Stimulated activated naive CD8-positive, alpha-beta T cell treated with anti-CD3 and anti-CD28 coated beads, Interleukin-15, Interleukin-2, amounts not matched to agents 100 ng/mL and 50 ng/mL, for 24 hours (primary cell): ENCODE results near the gene ARIH1.
"Not testable (repeated sequence)": the region's sequence is repeated elsewhere in the genome, so short reads cannot be mapped to it uniquely, and the experiment has no call there.

Experiments used
- H3K27ac Mint-ChIP-seq: one replicate; pipeline ENCODE4 v1.8.0; 2021; ENCODE audit warnings: mild to moderate bottlenecking, mixed read lengths
- H3K27me3 Mint-ChIP-seq: one replicate; pipeline ENCODE4 v1.8.0; 2021; ENCODE audit warnings: mixed read lengths
- H3K36me3 Mint-ChIP-seq: one replicate; pipeline ENCODE4 v1.8.0; 2021; ENCODE audit warnings: low read depth, mixed read lengths
- H3K4me1 Mint-ChIP-seq: one replicate; pipeline ENCODE4 v1.8.0; 2021; ENCODE audit warnings: low read depth, mixed read lengths
- H3K4me3 Mint-ChIP-seq: one replicate; pipeline ENCODE4 v1.8.0; 2021; ENCODE audit warnings: mild to moderate bottlenecking, mixed read lengths
- H3K9me3 Mint-ChIP-seq: one replicate; pipeline ENCODE4 v1.8.0; 2021; ENCODE audit warnings: mixed read lengths

ARIH1 gene

GRCh38 chr15:72590427-72590826, 116.3 kb downstream of the ARIH1 start:
- Mint-ChIP-seq H3K36me3 (peaks cover 17% of the 10 kb centered on the region), H3K4me1 (no peaks in the 10 kb centered on the region), H3K4me3 (no peak overlapping the region), H3K27me3 (no peaks in the 10 kb centered on the region), H3K9me3 (no peaks in the 10 kb centered on the region), H3K27ac (no peak overlapping the region)

GRCh38 chr15:72591361-72591760, 117.2 kb downstream of the ARIH1 start:
- Mint-ChIP-seq H3K36me3 (peaks cover 8% of the 10 kb centered on the region), H3K27ac (no peak overlapping the region), H3K4me1 (no peaks in the 10 kb centered on the region), H3K4me3 (no peak overlapping the region), H3K27me3 (no peaks in the 10 kb centered on the region), H3K9me3 (no peaks in the 10 kb centered on the region)

- no peaks in the 10 kb centered on the region for H3K9me3 Mint-ChIP-seq
- H3K27ac Mint-ChIP-seq = no peak overlapping the region
- no peak overlapping the region for H3K4me3 Mint-ChIP-seq
- no peaks in the 10 kb centered on the region for H3K27me3 Mint-ChIP-seq
- H3K4me1 Mint-ChIP-seq = no peaks in the 10 kb centered on the region
- peaks cover 8% of the 10 kb centered on the region for H3K36me3 Mint-ChIP-seq
Measured at GRCh38 chr15:72592097-72592496, 118.0 kb downstream of the ARIH1 start.

- Mint-ChIP-seq H3K36me3 (peaks cover 3% of the 10 kb centered on the region), H3K27ac (no peak overlapping the region), H3K4me1 (no peaks in the 10 kb centered on the region), H3K4me3 (no peak overlapping the region), H3K9me3 (no peaks in the 10 kb centered on the region), H3K27me3 (no peaks in the 10 kb centered on the region)
Measured at GRCh38 chr15:72592676-72593075, 118.5 kb downstream of the ARIH1 start.

- Mint-ChIP-seq H3K4me1 (no peaks in the 10 kb centered on the region), H3K27ac (no peak overlapping the region)
Measured at GRCh38 chr15:72593838-72594237, 119.7 kb downstream of the ARIH1 start.

GRCh38 chr15:72599855-72600464, 125.8 kb downstream of the ARIH1 start:
- Mint-ChIP-seq H3K27ac (no peak overlapping the region), H3K4me1 (no peaks in the 10 kb centered on the region), H3K4me3 (no peak overlapping the region), H3K36me3 (no peaks in the 10 kb centered on the region), H3K27me3 (no peaks in the 10 kb centered on the region), H3K9me3 (no peaks in the 10 kb centered on the region)

More at GRCh38 chr15:72593838-72594237, 119.7 kb downstream of the ARIH1 start:
- Mint-ChIP-seq H3K9me3 (no peaks in the 10 kb centered on the region), H3K36me3 (no peaks in the 10 kb centered on the region), H3K4me3 (no peak overlapping the region), H3K27me3 (no peaks in the 10 kb centered on the region)

- Mint-ChIP-seq H3K27ac (no peak overlapping the region), H3K4me3 (no peak overlapping the region), H3K27me3 (no peaks in the 10 kb centered on the region), H3K4me1 (no peaks in the 10 kb centered on the region), H3K9me3 (no peaks in the 10 kb centered on the region), H3K36me3 (no peaks in the 10 kb centered on the region)
Measured at GRCh38 chr15:72604794-72605193, 130.7 kb downstream of the ARIH1 start.

- not testable (repeated sequence) for H3K4me1 Mint-ChIP-seq, H3K27me3 Mint-ChIP-seq, H3K36me3 Mint-ChIP-seq, H3K4me3 Mint-ChIP-seq, H3K9me3 Mint-ChIP-seq, H3K27ac Mint-ChIP-seq
Measured at GRCh38 chr15:72608084-72608483, 134.0 kb downstream of the ARIH1 start.

GRCh38 chr15:72609862-72610261, 135.7 kb downstream of the ARIH1 start:
- Mint-ChIP-seq H3K9me3 (no peaks in the 10 kb centered on the region), H3K4me3 (no peak overlapping the region), H3K27me3 (no peaks in the 10 kb centered on the region), H3K27ac (no peak overlapping the region), H3K36me3 (no peaks in the 10 kb centered on the region), H3K4me1 (no peaks in the 10 kb centered on the region)

GRCh38 chr15:72612324-72612723, 138.2 kb downstream of the ARIH1 start:
- H3K27ac Mint-ChIP-seq, H3K9me3 Mint-ChIP-seq, H3K27me3 Mint-ChIP-seq, H3K4me3 Mint-ChIP-seq, H3K36me3 Mint-ChIP-seq, H3K4me1 Mint-ChIP-seq: not testable (repeated sequence)

GRCh38 chr15:72614810-72615532, 140.8 kb downstream of the ARIH1 start:
- no peaks in the 10 kb centered on the region for H3K36me3 Mint-ChIP-seq

GRCh38 chr15:72615533-72616233, 141.6 kb downstream of the ARIH1 start:
- H3K9me3 Mint-ChIP-seq, H3K36me3 Mint-ChIP-seq, H3K4me3 Mint-ChIP-seq, H3K27ac Mint-ChIP-seq, H3K4me1 Mint-ChIP-seq, H3K27me3 Mint-ChIP-seq: not testable (repeated sequence)

More at GRCh38 chr15:72614810-72615532, 140.8 kb downstream of the ARIH1 start:
- Mint-ChIP-seq H3K4me3 (no peak overlapping the region), H3K27me3 (no peaks in the 10 kb centered on the region), H3K4me1 (peaks cover 8% of the 10 kb centered on the region), H3K27ac (no peak overlapping the region), H3K9me3 (no peaks in the 10 kb centered on the region)

- Mint-ChIP-seq H3K4me1 (peaks cover 8% of the 10 kb centered on the region), H3K27me3 (no peaks in the 10 kb centered on the region), H3K27ac (peak overlapping the region; percentile 24), H3K4me3 (no peak overlapping the region), H3K9me3 (no peaks in the 10 kb centered on the region), H3K36me3 (no peaks in the 10 kb centered on the region)
Measured at GRCh38 chr15:72616491-72617210, 142.5 kb downstream of the ARIH1 start.

GRCh38 chr15:72623854-72624253, 149.7 kb downstream of the ARIH1 start:
- H3K27me3 Mint-ChIP-seq, H3K9me3 Mint-ChIP-seq, H3K36me3 Mint-ChIP-seq, H3K4me1 Mint-ChIP-seq, H3K27ac Mint-ChIP-seq, H3K4me3 Mint-ChIP-seq: not testable (repeated sequence)

GRCh38 chr15:72626153-72626552, 152.0 kb downstream of the ARIH1 start:
- not testable (repeated sequence) for H3K9me3 Mint-ChIP-seq, H3K36me3 Mint-ChIP-seq, H3K4me1 Mint-ChIP-seq, H3K27ac Mint-ChIP-seq, H3K27me3 Mint-ChIP-seq, H3K4me3 Mint-ChIP-seq
